K562 (cell line): ENCODE measurements around the gene IFNAR2. TPM values are rescaled to one million over a fixed set of nuclear protein-coding genes. Genes with fewer than 3 reads are reported as not detected.

Experiments used
- ATAC-seq: fragments of 200-7000 bp; cut with Tn5 transposase; 3 replicates; pipeline ENCODE4 v1.9.1; 2020; ENCODE audit warnings: moderate library complexity
- BruUV-seq: library from RNA; stranded (reverse); fragments of 400-500 nt; replicated peaks from 2 replicates; lab custom pipeline; 2021; lab: Mats Ljungman, UMichigan
- CTCF ChIA-PET: fragments of 300-600 bp; formaldehyde crosslinking; extraction: SDS; loops from one replicate; lab custom pipeline; 2021; ENCODE audit warnings: low intra/inter-chr PET ratio; lab: Yijun Ruan, JAX
- POLR2A ChIA-PET: fragments of 300-600, 350-650 bp; sonication (Branson Sonifier 250); formaldehyde crosslinking; extraction: SDS; loops from one replicate; lab custom pipeline; 2021; ENCODE audit warnings: antibody characterized with exemption, inconsistent platforms; lab: Yijun Ruan, JAX
- DNase-seq, 4 experiments: peaks; one replicate each; pipeline versions ENCODE4 v3.0.0 to v3.0.0-alpha.2; 2011 to 2018; ENCODE audit warnings: low spot score in 3 of 4, mixed read lengths in 3 of 4; ENCODE audit errors: extremely low read depth in 1 of 4
- FAIRE-seq: peaks from 2 replicates; lab custom pipeline; 2011; peaks lifted over from hg19 to GRCh38; lab: Jason Lieb, UNC
- H2AFZ ChIP-seq: 2 replicates; pipeline ENCODE4 v1.6.0; 2011; ENCODE audit warnings: low read depth, low read length, control low read depth, inconsistent platforms
- H3K27ac ChIP-seq: fragments of 200-600 bp; 3 replicates; pipeline ENCODE4 v1.8.0; 2011; ENCODE audit warnings: low read depth, mild to moderate bottlenecking, control low read depth, inconsistent platforms, low read length, moderate library complexity, mixed read lengths; ENCODE audit errors: extremely low read depth
- H3K27me3 ChIP-seq, 2 experiments: fragments of 300-600 bp in 1 of 2; 2 replicates in 1 of 2; 3 replicates in 1 of 2; pipeline versions ENCODE4 v1.6.0 to v1.8.0; 2011; ENCODE audit warnings: inconsistent platforms in 2 of 2, low read length in 2 of 2, mild to moderate bottlenecking in 1 of 2, mixed read lengths in 1 of 2, moderate library complexity in 1 of 2; ENCODE audit not compliant: control insufficient read depth in 2 of 2, insufficient read depth in 2 of 2
- H3K36me3 ChIP-seq: fragments of 300-600 bp; 3 replicates; pipeline ENCODE4 v1.8.0; 2011; ENCODE audit warnings: mild to moderate bottlenecking, low read length, inconsistent platforms; ENCODE audit not compliant: control insufficient read depth, insufficient read depth
- H3K4me1 ChIP-seq, 2 experiments: fragments of 200-600 bp in 1 of 2; replicated peaks in 1 of 2; 2 replicates in 1 of 2; 3 replicates in 1 of 2; pipeline versions ENCODE4 v1.5.1 to v1.8.0; 2011; ENCODE audit warnings: inconsistent platforms in 2 of 2, low read length in 2 of 2, mild to moderate bottlenecking in 1 of 2, mixed read lengths in 1 of 2, moderate library complexity in 1 of 2; ENCODE audit not compliant: control insufficient read depth in 2 of 2, insufficient read depth in 2 of 2
- H3K4me2 ChIP-seq: 2 replicates; pipeline ENCODE4 v1.6.1; 2011; ENCODE audit warnings: low read length, control low read depth, inconsistent platforms, mixed read lengths; ENCODE audit not compliant: insufficient read depth
- H3K4me3 ChIP-seq: fragments of 200-600 bp; sonication (generic), shearing (Covaris generic); 2 replicates; pipeline ENCODE4 v1.5.1; 2016; ENCODE audit warnings: control low read depth, inconsistent platforms
- H3K79me2 ChIP-seq: fragments of 200-600 bp; 3 replicates; pipeline ENCODE4 v1.8.0; 2011; ENCODE audit warnings: low read length, inconsistent platforms; ENCODE audit not compliant: control insufficient read depth, insufficient read depth
- H3K9ac ChIP-seq, 2 experiments: 2 replicates each; pipeline versions ENCODE4 v1.6.0 to v1.6.1; 2011; ENCODE audit warnings: low read depth in 2 of 2, low read length in 2 of 2, control low read depth in 1 of 2, inconsistent platforms in 1 of 2, mild to moderate bottlenecking in 1 of 2, mixed read lengths in 1 of 2; ENCODE audit not compliant: insufficient read depth in 1 of 2
- H3K9me1 ChIP-seq: one replicate; pipeline ENCODE4 v1.6.0; 2011; ENCODE audit warnings: inconsistent platforms, mild to moderate bottlenecking, low read length, moderate library complexity; ENCODE audit not compliant: control insufficient read depth, insufficient read depth
- H3K9me3 ChIP-seq: replicated peaks from 2 replicates; pipeline ENCODE4 v1.5.1; 2011; ENCODE audit warnings: low read depth, low read length, inconsistent platforms; ENCODE audit not compliant: control insufficient read depth, insufficient read depth
- H4K20me1 ChIP-seq: replicated peaks from 2 replicates; pipeline ENCODE4 v1.6.1; 2011; ENCODE audit warnings: low read length, inconsistent platforms, mixed read lengths; ENCODE audit not compliant: control insufficient read depth, insufficient read depth
- CBX8 ChIP-seq: fragments of 200-600 bp; sonication (generic); IDR thresholded peaks from 2 replicates; pipeline ENCODE4 v1.6.1; 2012; ENCODE audit warnings: borderline replicate concordance, mixed run types, low read depth, mild to moderate bottlenecking, moderate library complexity, mixed read lengths, low read length, control low read depth, inconsistent platforms; ENCODE audit not compliant: poor library complexity, severe bottlenecking; ENCODE audit errors: extremely low read depth
- ELF1 ChIP-seq: fragments of 200-800 bp; sonication (Bioruptor generic); IDR thresholded peaks from 2 replicates; pipeline ENCODE4 v1.6.1; 2016; ENCODE audit warnings: missing genetic modification characterization, missing compliant biosample characterization
- GABPA ChIP-seq: fragments of 200-800 bp; sonication (Bioruptor generic); conservative IDR thresholded peaks from 2 replicates; pipeline ENCODE4 v1.6.1; 2016; ENCODE audit warnings: low read depth, missing genetic modification characterization, missing compliant biosample characterization
- HMG20B ChIP-seq: fragments of 250-450 bp; sonication (Bioruptor Pico); IDR thresholded peaks from 2 replicates; pipeline ENCODE4 v1.5.0; 2021; ENCODE audit warnings: mild to moderate bottlenecking
- PHB2 ChIP-seq: fragments of 450-650 bp; IDR thresholded peaks from 2 replicates; pipeline ENCODE4 v1.6.1; 2017; ENCODE audit warnings: low read depth
- PRPF4 ChIP-seq: fragments of 200-400 bp; formaldehyde crosslinking; IDR thresholded peaks from one replicate; pipeline ENCODE4 v1.6.1; 2017; ENCODE audit warnings: low read length, low read depth, mild to moderate bottlenecking; ENCODE audit not compliant: insufficient read depth, poor library complexity, severe bottlenecking
- SREBF2 ChIP-seq: sonication (generic); formaldehyde crosslinking; IDR thresholded peaks from 2 replicates; pipeline ENCODE4 v1.4.0; 2020; ENCODE audit warnings: mild to moderate bottlenecking, missing genetic modification reagents
- ZNF311 ChIP-seq: fragments of 250-450 bp; sonication (Bioruptor Pico); IDR thresholded peaks from 2 replicates; pipeline ENCODE4 v1.4.0; 2020; ENCODE audit warnings: mild to moderate bottlenecking, moderate library complexity
- ZNF324 ChIP-seq: fragments of 250-450 bp; sonication (Bioruptor Pico); IDR thresholded peaks from 2 replicates; pipeline ENCODE4 v1.4.0; 2020; ENCODE audit warnings: mild to moderate bottlenecking
- WGBS: fragments of 100-300 bp; shearing (Covaris generic); methylation state at CpG from one replicate; pipeline ENCODE4 v1.1.6; 2016; ENCODE audit warnings: low coverage, mixed read lengths; ENCODE audit not compliant: insufficient coverage; ENCODE audit errors: missing lambda C conversion rate; 5-methylcytosine and 5-hydroxymethylcytosine counted together
- in situ Hi-C: fragments of 300-500 bp; cut with MboI; formaldehyde crosslinking; loops from 4 replicates; pipeline ENCODE4 v1.15.0; 2018; ENCODE audit warnings: inconsistent platforms, mixed read lengths
- intact Hi-C: fragments of 100-400 bp; cut with micrococcal nuclease; formaldehyde crosslinking; loops from 2 replicates; pipeline ENCODE4 v1.14.2; 2022
- polyA plus RNA-seq, 8 experiments: library from polyadenylated mRNA; depleted of rRNA in 4 of 8; stranded (reverse) in 5 of 8; unstranded in 3 of 8; fragments of >200 nt; fragmentation: Nextera tagmentation in 2 of 8; fragmentation: Illumina TruSeq in 1 of 8; extraction: Ambion mirVana in 2 of 8; extraction: Trizol in 1 of 8; gene quantifications; 2 replicates each; pipeline versions ENCODE4 v1.2.1 to v1.2.3, GENCODE V29; 2011 to 2014; ENCODE audit warnings: inconsistent platforms in 1 of 8, missing spikeins in 1 of 8
- total RNA-seq, 7 experiments: library from RNA; depleted of rRNA in 6 of 7; stranded (reverse); fragments of >200 nt in 6 of 7; fragmentation: Illumina TruSeq in 2 of 7; extraction: Trizol in 2 of 7; gene quantifications; 2 replicates each; pipeline versions ENCODE4 v1.2.1 to v1.2.3, GENCODE V29; 2011 to 2021; ENCODE audit warnings: low replicate concordance in 1 of 7
- TF ChIP-seq, protein P1 (sequence below): fragments of 450-650 bp; formaldehyde crosslinking; IDR thresholded peaks from 2 replicates; pipeline ENCODE4 v1.4.0; 2022; ENCODE audit warnings: mild to moderate bottlenecking, moderate library complexity
- TF ChIP-seq, protein P2 (sequence below): fragments of 250-450 bp; sonication (Bioruptor Pico); IDR thresholded peaks from 2 replicates; pipeline ENCODE4 v1.8.0; 2022; ENCODE audit warnings: inconsistent platforms, mild to moderate bottlenecking, moderate library complexity, borderline replicate concordance
- TF ChIP-seq, protein P3 (sequence below): fragments of 150-350 bp; conservative IDR thresholded peaks from 2 replicates; pipeline ENCODE4 v1.6.1; 2014; ENCODE audit warnings: low read length
- TF ChIP-seq, protein P4 (sequence below): fragments of 450-650 bp; IDR thresholded peaks from 2 replicates; pipeline ENCODE4 v1.6.1; 2017; ENCODE audit warnings: antibody characterized with exemption

Gene IFNAR2
- total and polyA plus RNA-seq, 9 of the 15 experiments (the other 6 are each of a cell fraction or from before 2014, with no cell fraction given): 1.7 to 48.3 (median 8.4) TPM

DNA sequence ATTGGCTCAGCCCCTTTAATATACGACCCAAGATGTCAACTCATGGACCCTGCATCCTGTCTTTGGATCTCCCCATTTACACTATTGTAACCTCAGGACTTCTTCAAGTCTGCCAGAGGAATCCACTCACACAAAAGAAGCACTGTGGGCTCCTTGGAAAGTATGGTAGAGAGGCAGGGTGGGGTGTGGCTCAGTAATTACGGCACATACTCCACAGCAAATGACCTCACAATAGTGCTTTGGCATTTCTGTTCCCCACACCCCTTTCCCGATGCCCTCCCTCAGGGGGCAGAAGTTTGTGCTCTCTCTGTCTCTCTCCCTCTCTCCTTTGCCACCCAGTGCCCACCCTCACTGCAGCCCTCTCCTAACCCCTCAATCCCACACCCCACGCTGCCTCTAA is 27.8 kb upstream of the IFNAR2 start:
- H4K20me1 ChIP-seq: no peaks in the 10 kb centered on the region
- H3K9me1 ChIP-seq: no peaks in the 10 kb centered on the region
- in situ Hi-C loops (loop anchor here (5.0 kb wide), 1 partner anchor 55 kb away; no protein-coding TSS in a partner anchor), intact Hi-C loops (no loop called here)
- H3K4me3 ChIP-seq: no peak overlapping the region
- ChIA-PET POLR2A (no interaction called here), CTCF (interaction anchor here (0.6 to 3.7 kb wide), 2 partner anchors 79 to 243 kb away, joined by 3 to 54 read pairs; no protein-coding TSS in a partner anchor)
- FAIRE-seq (no peak), ATAC-seq (no peak), DNase-seq (no peak)
- H3K79me2 ChIP-seq: no peaks in the 10 kb centered on the region
- H3K36me3 ChIP-seq: no peaks in the 10 kb centered on the region
- H3K27ac ChIP-seq: no peak overlapping the region
- H3K9me3 ChIP-seq: no peaks in the 10 kb centered on the region
- BruUV-seq: no TSS peak
- no peak overlapping the region for H2AFZ ChIP-seq
- H3K9ac ChIP-seq: no peak overlapping the region
- no peak overlapping the region for H3K4me2 ChIP-seq
- H3K4me1 ChIP-seq: peaks cover 2 to 12% of the 10 kb centered on the region in 2 experiments; a peak in 4 of 5 replicates
- WGBS: 14% methylated on average over 4 of the region's 4 CpGs
- H3K27me3 ChIP-seq: peaks cover 0 to 7% of the 10 kb centered on the region in 2 experiments; a peak in 2 of 5 replicates
- TF ChIP-seq GABPA (no peak), CBX8 (no peak), ZNF324 (CRISPR knock-in tag) (no peak), SREBF2 (CRISPR knock-in tag) (no peak), ELF1 (tag) (no peak), PRPF4 (no peak), PHB2 (no peak), HMG20B (CRISPR knock-in tag) (no peak), ZNF311 (no peak)
- TF ChIP-seq, protein P1, sequence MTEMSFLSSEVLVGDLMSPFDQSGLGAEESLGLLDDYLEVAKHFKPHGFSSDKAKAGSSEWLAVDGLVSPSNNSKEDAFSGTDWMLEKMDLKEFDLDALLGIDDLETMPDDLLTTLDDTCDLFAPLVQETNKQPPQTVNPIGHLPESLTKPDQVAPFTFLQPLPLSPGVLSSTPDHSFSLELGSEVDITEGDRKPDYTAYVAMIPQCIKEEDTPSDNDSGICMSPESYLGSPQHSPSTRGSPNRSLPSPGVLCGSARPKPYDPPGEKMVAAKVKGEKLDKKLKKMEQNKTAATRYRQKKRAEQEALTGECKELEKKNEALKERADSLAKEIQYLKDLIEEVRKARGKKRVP (CRISPR knock-in tag): no peak
- TF ChIP-seq, protein P2, sequence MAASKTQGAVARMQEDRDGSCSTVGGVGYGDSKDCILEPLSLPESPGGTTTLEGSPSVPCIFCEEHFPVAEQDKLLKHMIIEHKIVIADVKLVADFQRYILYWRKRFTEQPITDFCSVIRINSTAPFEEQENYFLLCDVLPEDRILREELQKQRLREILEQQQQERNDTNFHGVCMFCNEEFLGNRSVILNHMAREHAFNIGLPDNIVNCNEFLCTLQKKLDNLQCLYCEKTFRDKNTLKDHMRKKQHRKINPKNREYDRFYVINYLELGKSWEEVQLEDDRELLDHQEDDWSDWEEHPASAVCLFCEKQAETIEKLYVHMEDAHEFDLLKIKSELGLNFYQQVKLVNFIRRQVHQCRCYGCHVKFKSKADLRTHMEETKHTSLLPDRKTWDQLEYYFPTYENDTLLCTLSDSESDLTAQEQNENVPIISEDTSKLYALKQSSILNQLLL (CRISPR knock-in tag): no peak
- TF ChIP-seq, protein P3, sequence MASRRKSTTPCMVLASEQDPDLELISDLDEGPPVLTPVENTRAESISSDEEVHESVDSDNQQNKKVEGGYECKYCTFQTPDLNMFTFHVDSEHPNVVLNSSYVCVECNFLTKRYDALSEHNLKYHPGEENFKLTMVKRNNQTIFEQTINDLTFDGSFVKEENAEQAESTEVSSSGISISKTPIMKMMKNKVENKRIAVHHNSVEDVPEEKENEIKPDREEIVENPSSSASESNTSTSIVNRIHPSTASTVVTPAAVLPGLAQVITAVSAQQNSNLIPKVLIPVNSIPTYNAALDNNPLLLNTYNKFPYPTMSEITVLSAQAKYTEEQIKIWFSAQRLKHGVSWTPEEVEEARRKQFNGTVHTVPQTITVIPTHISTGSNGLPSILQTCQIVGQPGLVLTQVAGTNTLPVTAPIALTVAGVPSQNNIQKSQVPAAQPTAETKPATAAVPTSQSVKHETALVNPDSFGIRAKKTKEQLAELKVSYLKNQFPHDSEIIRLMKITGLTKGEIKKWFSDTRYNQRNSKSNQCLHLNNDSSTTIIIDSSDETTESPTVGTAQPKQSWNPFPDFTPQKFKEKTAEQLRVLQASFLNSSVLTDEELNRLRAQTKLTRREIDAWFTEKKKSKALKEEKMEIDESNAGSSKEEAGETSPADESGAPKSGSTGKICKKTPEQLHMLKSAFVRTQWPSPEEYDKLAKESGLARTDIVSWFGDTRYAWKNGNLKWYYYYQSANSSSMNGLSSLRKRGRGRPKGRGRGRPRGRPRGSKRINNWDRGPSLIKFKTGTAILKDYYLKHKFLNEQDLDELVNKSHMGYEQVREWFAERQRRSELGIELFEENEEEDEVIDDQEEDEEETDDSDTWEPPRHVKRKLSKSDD: no peak
- TF ChIP-seq, protein P4, sequence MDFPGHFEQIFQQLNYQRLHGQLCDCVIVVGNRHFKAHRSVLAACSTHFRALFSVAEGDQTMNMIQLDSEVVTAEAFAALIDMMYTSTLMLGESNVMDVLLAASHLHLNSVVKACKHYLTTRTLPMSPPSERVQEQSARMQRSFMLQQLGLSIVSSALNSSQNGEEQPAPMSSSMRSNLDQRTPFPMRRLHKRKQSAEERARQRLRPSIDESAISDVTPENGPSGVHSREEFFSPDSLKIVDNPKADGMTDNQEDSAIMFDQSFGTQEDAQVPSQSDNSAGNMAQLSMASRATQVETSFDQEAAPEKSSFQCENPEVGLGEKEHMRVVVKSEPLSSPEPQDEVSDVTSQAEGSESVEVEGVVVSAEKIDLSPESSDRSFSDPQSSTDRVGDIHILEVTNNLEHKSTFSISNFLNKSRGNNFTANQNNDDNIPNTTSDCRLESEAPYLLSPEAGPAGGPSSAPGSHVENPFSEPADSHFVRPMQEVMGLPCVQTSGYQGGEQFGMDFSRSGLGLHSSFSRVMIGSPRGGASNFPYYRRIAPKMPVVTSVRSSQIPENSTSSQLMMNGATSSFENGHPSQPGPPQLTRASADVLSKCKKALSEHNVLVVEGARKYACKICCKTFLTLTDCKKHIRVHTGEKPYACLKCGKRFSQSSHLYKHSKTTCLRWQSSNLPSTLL: no peak
